Retinal pigment epithelial cell (primary cell): ENCODE data around the gene TINAGL1.

Experiments
- DNase-seq: peaks from one replicate; pipeline ENCODE4 v3.0.0-alpha.2; 2010; ENCODE audit warnings: low read depth
- H3K4me3 ChIP-seq: 2 replicates; pipeline ENCODE4 v1.5.1; 2011; ENCODE audit warnings: mild to moderate bottlenecking, low read length, control low read depth, moderate library complexity
- TF ChIP-seq, protein P1 (sequence below): conservative IDR thresholded peaks from 2 replicates; pipeline ENCODE4 v1.5.1; 2011; ENCODE audit warnings: low read depth, low read length, control low read depth, inconsistent platforms

Gene TINAGL1

DNA sequence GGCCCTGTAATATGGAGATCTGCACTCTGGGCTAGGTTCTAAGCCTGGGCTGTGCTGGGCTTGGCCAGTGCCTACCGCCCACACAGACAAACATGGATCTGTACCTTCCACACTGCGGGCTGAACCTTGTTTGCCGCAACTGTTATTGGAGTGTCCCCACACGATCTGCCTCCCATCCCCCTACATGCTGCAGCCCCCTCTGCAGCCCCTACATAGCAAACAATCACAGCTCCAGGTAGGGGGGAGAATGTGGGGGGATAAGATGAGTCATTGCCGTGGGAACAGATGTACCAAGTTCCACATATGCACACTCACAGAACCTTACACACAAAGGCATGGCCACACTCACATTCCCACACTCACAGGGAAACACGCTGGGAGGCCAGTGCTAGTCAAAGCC, 39.1 kb downstream of the TINAGL1 start:
- H3K4me3 ChIP-seq: no peak overlapping the region
- no peak for DNase-seq
- TF ChIP-seq, protein P1, sequence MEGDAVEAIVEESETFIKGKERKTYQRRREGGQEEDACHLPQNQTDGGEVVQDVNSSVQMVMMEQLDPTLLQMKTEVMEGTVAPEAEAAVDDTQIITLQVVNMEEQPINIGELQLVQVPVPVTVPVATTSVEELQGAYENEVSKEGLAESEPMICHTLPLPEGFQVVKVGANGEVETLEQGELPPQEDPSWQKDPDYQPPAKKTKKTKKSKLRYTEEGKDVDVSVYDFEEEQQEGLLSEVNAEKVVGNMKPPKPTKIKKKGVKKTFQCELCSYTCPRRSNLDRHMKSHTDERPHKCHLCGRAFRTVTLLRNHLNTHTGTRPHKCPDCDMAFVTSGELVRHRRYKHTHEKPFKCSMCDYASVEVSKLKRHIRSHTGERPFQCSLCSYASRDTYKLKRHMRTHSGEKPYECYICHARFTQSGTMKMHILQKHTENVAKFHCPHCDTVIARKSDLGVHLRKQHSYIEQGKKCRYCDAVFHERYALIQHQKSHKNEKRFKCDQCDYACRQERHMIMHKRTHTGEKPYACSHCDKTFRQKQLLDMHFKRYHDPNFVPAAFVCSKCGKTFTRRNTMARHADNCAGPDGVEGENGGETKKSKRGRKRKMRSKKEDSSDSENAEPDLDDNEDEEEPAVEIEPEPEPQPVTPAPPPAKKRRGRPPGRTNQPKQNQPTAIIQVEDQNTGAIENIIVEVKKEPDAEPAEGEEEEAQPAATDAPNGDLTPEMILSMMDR: no peak

DNA sequence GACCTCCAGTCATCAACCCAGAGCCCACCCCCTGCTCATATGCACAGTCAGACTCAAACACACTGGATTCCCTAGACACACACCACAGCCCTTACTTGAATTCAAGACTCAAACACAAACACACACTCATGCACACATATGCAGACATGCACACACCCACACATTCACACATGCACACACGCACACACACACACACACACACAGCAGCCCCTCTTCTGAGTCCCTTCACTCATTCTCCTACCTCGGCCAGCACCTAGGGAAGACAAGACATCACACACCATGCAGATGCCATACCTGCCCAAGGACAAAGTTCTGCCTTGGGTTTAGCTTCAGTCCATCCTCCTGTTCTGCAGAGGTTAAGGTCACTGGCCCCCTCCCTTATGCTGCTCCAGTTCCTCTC, 39.6 kb downstream of the TINAGL1 start:
- DNase-seq: no peak
- no peak overlapping the region for H3K4me3 ChIP-seq
- TF ChIP-seq, protein P1: no peak

DNA sequence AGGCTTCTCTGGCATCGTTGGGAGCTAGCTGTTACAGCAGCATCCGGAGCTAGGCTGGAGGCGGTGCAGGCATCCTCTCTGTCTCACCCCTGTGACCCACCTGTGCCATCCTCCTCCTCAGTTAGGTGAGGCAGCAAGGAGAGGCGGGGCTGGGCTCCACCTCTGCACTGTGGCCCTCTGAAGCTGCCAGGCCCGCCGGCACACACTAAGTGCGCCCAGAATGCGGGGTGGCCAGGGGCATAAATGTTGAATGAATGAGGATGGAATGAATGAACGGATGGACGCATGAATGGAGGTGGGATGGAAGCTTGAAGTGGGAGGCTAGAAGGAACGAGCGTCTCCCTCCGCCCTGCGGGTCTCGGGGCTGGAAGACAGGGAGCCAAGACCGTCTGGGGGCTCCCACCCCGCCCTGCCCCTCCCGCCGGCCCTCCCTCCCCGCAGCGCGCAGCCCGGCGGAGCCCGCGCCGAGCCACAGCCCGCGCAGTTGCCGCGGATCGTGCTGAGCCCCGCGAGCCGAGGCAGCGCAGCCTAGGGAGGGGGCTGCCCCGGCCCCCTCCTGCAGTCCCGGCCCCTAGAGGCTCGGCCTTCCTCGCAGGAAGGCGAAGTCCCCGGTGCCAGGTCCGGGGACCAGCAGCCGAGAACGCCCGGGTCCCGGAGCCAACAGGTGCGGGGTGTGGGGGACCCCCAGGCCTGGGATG, 41.1 kb downstream of the TINAGL1 start, which contains the start of gene HCRTR1:
TSS of gene HCRTR1 (plus strand) at position 472 of the 698 bp plus-strand sequence. CDS start 1,504 bp downstream, outside the sequence.
- no peak for DNase-seq
- peak within 1 kb of the TSS; percentile 56 for H3K4me3 ChIP-seq
- TF ChIP-seq, protein P1: no peak

DNA sequence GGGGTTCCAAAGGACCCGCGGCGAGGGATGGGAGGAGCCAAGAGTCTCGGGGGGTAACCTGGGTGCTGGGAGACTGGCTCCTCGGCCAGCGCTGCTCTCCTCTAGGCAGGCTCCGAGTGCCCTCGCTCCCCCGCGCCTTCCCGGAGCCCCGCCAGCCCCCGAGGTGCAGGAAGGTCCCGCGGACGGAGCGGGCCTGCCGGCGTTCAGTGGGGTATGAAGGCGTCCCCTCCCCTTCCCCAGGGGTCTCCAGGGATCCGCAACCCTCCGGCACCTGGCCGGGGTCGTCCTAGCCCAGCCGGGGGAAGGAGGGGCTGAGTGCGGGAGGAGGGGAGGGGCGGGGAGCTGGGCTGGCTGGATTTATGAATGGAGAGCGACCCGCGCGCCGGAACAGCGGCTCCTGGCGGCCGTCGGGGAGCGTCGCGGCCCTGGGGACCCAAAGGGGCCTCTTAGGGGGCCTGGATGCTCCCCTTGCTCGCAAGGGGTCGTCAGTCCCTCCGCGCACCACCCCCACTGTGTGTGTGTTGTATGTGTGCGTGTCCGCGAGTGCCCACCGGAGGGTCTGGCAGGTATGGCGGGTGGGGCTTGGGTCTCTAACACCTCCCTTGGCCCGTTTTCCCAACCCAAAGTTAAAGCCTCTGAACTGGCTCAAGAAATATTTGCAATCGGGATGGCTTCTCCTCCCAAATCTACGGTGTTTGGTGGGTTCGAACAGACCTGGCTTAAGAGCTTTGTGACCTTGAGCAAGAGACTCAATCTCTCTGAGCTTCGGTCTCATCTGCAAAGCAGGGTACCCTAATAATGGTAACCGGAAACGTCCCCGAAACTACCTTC, 41.8 kb downstream of the TINAGL1 start:
- peak overlapping the region; percentile 56 for H3K4me3 ChIP-seq
- no peak for DNase-seq
- TF ChIP-seq, protein P1: peak; percentile 80

DNA sequence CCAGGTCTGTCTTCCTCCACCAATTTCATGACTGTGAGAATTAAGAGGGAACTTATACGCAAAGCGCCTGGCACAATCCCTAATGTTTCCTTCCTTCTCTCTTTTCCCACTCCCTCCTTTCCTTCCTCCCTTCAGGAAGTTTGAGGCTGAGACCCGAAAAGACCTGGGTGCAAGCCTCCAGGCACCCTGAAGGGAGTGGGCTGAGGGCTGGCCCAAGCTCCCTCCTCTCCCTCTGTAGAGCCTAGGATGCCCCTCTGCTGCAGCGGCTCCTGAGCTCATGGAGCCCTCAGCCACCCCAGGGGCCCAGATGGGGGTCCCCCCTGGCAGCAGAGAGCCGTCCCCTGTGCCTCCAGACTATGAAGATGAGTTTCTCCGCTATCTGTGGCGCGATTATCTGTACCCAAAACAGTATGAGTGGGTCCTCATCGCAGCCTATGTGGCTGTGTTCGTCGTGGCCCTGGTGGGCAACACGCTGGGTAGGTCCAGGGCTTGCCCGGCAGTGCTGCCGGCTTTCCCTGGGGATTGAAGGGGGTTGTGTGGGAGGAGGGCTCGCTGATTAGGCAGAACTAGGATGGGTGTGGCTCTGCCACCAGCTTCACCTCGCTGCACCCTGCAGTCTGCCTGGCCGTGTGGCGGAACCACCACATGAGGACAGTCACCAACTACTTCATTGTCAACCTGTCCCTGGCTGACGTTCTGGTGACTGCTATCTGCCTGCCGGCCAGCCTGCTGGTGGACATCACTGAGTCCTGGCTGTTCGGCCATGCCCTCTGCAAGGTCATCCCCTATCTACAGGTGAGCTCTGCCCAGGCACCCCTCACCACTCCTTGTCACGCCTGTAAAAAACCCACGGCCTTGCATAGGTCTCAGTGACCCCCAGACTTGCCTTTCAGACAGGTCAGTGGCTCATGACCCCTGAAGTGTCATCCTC, 42.9 kb downstream of the TINAGL1 start:
- TF ChIP-seq, protein P1: no peak
- no peak overlapping the region for H3K4me3 ChIP-seq
- no peak for DNase-seq

DNA sequence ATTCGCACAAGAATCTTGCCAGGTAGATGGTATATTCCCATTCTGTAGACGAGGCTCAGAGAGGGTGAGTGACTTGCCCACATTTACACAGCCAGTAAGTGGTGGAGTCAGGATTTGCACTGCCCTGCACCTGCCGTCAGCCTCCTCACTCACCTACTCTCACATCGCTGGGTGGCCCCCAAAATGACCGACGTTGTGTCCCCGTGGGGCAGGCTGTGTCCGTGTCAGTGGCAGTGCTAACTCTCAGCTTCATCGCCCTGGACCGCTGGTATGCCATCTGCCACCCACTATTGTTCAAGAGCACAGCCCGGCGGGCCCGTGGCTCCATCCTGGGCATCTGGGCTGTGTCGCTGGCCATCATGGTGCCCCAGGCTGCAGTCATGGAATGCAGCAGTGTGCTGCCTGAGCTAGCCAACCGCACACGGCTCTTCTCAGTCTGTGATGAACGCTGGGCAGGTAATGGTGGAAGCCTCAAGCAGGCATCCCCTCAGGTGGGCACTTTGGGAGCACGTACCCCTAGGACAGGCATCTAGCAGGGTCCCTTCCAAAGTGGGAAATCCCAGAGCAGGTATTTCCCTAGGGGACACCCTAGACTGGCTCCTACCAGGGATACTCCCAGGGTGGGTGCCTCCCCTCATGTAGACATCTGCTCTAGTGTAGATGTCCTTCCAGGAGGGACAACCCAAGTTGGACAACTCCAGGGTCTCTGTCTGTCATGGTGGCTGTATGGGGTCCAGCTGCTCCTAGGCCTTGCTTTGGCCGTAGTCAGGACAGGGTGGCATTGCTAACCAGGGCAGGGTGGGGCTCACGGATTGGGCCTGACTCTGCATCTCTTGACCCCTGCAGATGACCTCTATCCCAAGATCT, 44.5 kb downstream of the TINAGL1 start:
- DNase-seq: no peak
- TF ChIP-seq, protein P1: no peak
- no peak overlapping the region for H3K4me3 ChIP-seq
